Measurements from ENCODE around the gene SLC9C1.
A peak's percentile ranks its signal among the peaks of the same experiment; 100 is the strongest.

The SLC9C1 gene

GRCh38 chr3:112101916-112102315 lies 192.1 kb downstream of the SLC9C1 start:
- no peak for DNase-seq

GRCh38 chr3:112097378-112097777 lies 196.6 kb downstream of the SLC9C1 start:
- peak; percentile 51 for DNase-seq

GRCh38 chr3:112096176-112096575 lies 197.8 kb downstream of the SLC9C1 start:
- no peak for DNase-seq

GRCh38 chr3:112095731-112096130 lies 198.3 kb downstream of the SLC9C1 start:
- DNase-seq = no peak

- DNase-seq = no peak
Measured at GRCh38 chr3:112093180-112093522, 200.9 kb downstream of the SLC9C1 start.

- no peak for DNase-seq
Measured at GRCh38 chr3:112092496-112093179, 201.4 kb downstream of the SLC9C1 start.

- DNase-seq = no peak
Measured at GRCh38 chr3:112090887-112091586, 203.0 kb downstream of the SLC9C1 start.
